ENCODE data around the gene ART4.

DNA sequence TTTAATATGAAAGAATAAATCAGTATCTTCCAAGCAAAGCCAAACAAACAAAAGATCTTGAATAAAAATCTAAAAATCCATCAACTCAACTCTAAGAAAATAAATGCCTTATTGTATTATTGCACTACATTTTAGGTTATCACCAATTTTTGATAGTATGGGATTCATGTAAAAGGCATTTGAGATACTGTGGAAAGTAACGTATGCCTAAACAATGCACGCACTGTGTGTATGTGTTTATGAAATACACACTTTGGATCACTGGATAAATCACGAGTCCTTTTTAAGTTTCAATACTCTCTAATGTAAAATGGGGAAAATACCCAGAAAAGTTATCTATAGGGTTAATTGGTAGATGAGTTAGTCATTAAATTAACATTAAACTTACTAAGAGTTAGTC, 57.8 kb downstream of the ART4 start:
- TF ChIP-seq, protein P1, sequence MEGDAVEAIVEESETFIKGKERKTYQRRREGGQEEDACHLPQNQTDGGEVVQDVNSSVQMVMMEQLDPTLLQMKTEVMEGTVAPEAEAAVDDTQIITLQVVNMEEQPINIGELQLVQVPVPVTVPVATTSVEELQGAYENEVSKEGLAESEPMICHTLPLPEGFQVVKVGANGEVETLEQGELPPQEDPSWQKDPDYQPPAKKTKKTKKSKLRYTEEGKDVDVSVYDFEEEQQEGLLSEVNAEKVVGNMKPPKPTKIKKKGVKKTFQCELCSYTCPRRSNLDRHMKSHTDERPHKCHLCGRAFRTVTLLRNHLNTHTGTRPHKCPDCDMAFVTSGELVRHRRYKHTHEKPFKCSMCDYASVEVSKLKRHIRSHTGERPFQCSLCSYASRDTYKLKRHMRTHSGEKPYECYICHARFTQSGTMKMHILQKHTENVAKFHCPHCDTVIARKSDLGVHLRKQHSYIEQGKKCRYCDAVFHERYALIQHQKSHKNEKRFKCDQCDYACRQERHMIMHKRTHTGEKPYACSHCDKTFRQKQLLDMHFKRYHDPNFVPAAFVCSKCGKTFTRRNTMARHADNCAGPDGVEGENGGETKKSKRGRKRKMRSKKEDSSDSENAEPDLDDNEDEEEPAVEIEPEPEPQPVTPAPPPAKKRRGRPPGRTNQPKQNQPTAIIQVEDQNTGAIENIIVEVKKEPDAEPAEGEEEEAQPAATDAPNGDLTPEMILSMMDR (IDR thresholded peaks at IDR 0.05), result no peak
- TF ChIP-seq POLR2A (IDR thresholded peaks at IDR 0.05) (no peak), POLR2AphosphoS5 (IDR thresholded peaks at IDR 0.05; ENCODE audit: insufficient read depth in 1 of 2, low read depth in 1 of 2) (no peak)
